Fibroblast of pulmonary artery (primary cell): ENCODE measurements around the gene LMX1A.

Source experiments
- DNase-seq: peaks from one replicate; pipeline ENCODE4 v3.0.0-alpha.2; 2010; ENCODE audit warnings: low read depth
- H3K4me3 ChIP-seq: replicated peaks from 2 replicates; pipeline ENCODE4 v1.5.1; 2011; ENCODE audit warnings: low read depth, mild to moderate bottlenecking, control low read depth, low read length, moderate library complexity
- TF ChIP-seq, protein P1 (sequence below): IDR thresholded peaks from 2 replicates; pipeline ENCODE4 v1.5.1; 2011; ENCODE audit warnings: mild to moderate bottlenecking, control low read depth, low read length, inconsistent platforms; ENCODE audit errors: missing control alignments

Gene LMX1A

DNA sequence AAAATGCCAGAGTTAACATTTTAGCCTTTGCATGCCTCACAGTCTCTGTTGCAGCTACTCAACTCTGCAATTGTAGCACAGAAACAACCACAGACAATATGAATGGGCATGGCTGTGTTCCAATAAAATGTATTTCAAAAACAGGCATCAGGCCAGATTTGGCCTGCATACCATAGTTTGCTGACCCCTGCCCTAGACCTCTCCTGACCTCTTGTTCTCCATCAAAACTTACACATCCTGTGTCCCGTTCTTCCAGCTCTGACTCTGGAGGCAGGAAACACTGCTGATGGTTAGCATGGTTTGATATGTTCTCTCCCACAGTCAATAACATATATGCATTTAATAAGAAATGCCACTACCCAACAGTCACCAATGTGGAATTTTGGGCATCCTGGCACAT is 138.6 kb downstream of the LMX1A start:
- H3K4me3 ChIP-seq: no peak overlapping the region
- no peak for DNase-seq
- TF ChIP-seq, protein P1, sequence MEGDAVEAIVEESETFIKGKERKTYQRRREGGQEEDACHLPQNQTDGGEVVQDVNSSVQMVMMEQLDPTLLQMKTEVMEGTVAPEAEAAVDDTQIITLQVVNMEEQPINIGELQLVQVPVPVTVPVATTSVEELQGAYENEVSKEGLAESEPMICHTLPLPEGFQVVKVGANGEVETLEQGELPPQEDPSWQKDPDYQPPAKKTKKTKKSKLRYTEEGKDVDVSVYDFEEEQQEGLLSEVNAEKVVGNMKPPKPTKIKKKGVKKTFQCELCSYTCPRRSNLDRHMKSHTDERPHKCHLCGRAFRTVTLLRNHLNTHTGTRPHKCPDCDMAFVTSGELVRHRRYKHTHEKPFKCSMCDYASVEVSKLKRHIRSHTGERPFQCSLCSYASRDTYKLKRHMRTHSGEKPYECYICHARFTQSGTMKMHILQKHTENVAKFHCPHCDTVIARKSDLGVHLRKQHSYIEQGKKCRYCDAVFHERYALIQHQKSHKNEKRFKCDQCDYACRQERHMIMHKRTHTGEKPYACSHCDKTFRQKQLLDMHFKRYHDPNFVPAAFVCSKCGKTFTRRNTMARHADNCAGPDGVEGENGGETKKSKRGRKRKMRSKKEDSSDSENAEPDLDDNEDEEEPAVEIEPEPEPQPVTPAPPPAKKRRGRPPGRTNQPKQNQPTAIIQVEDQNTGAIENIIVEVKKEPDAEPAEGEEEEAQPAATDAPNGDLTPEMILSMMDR: no peak

DNA sequence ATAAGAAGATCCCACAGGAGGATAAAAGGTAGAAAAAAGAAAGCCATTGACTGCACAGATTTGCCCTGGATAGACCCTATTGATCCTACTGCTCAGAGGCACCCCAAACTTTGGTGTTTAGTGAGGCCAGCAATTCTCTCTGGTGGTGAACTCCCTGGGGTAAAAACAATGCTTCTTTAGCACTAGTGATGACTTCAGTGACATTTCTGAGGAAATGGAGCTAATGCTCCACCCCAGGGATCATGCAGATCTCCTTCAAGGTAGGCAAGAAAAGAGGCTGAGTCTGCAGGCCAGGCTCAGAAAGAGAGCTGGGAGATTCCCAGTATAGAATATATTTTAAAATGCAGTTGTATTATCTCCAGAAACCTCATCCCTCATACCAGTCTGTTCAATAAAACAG is 140.3 kb downstream of the LMX1A start:
- TF ChIP-seq, protein P1: no peak
- no peak for DNase-seq
- H3K4me3 ChIP-seq: no peak overlapping the region

- no peak overlapping the region for H3K4me3 ChIP-seq
- TF ChIP-seq, protein P1: no peak
- DNase-seq: no peak
Observed at GRCh38 chr1:165215676-165216075, 140.8 kb downstream of the LMX1A start.

GRCh38 chr1:165212229-165212628 is 144.3 kb downstream of the LMX1A start:
- no peak overlapping the region for H3K4me3 ChIP-seq
- TF ChIP-seq, protein P1: no peak
- DNase-seq: no peak

- DNase-seq: no peak
- TF ChIP-seq, protein P1: no peak
- no peak overlapping the region for H3K4me3 ChIP-seq
Observed at GRCh38 chr1:165207853-165208515, 148.5 kb downstream of the LMX1A start.

DNA sequence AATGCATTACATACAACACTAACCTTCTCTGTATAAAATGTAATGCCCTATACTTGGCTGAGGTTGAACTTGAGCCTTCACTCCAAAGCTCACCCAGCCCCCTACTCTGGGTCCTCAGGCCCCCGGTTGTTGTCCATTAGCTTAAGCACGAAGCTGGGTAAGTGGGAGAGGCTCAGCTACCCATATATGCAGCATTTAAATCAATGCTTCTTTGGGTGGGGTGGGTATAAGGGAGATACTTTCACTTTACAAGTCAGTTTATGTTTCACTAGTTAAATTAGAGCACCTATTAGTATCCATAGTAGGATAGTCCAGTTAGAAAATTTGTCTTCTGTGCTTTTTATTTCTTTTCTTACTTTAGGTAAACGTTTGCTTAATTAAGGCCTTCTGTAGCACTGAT is 151.4 kb downstream of the LMX1A start:
- H3K4me3 ChIP-seq: no peak overlapping the region
- DNase-seq: no peak
- TF ChIP-seq, protein P1: no peak

DNA sequence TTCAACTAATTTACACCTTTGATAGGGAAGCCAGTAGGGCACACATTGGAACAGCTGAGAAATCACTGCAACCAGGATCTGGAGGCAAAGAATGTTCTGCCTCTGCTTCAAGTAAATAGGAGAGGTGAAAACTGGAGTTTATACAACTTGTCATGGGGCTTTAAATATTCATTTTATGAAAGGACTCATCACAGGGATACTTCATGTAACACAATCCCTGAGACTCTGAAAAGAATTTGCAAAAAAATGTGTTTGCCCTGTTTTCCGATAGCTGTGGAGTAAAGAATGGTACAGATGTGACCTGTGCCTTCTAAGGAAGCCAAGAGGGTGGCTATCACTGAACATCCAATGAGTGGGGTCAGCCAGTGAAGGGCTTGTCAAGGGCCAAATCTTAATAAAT is 152.0 kb downstream of the LMX1A start:
- H3K4me3 ChIP-seq: no peak overlapping the region
- DNase-seq: no peak
- TF ChIP-seq, protein P1: no peak
